Left renal cortex interstitium (tissue), 4 donors: ENCODE data around the gene ZFY. TPM values are rescaled to one million over a fixed set of nuclear protein-coding genes. Genes with fewer than 3 reads are reported as not detected.

ENCODE experiments used
- polyA plus RNA-seq, 4 donors: library from polyadenylated mRNA; unstranded; fragments of 120-200 nt; gene quantifications; one replicate each; pipeline ENCODE4 v1.2.1, GENCODE V29; 2013; ENCODE audit not compliant: insufficient read length in 4 of 4

ZFY gene
- polyA plus RNA-seq, 4 donors = 14.2 to 18.9 (median 16.5) TPM

Other genes starting within 250 kb of the ZFY start
- gene SRY, start 147.7 kb upstream of the ZFY start, polyA plus RNA-seq = 1 to 10 TPM; 1.7 to 2.8 (median 2.0) TPM
- gene RPS4Y1, start 93.8 kb upstream of the ZFY start, polyA plus RNA-seq = 100 to 1,000 TPM; 602 to 778 (median 633) TPM